ENCODE data around the gene RNF214. TPM values are rescaled to one million over a fixed set of nuclear protein-coding genes. Genes with fewer than 3 reads are reported as not detected.
"Not testable (repeated sequence)": the region's sequence is repeated elsewhere in the genome, so short reads cannot be mapped to it uniquely, and the experiment has no call there.

Gene RNF214
- 54.6 TPM for total RNA-seq
- polyA plus RNA-seq: 10 to 100 TPM; 51.0 to 69.6 (median 55.7) TPM

DNA sequence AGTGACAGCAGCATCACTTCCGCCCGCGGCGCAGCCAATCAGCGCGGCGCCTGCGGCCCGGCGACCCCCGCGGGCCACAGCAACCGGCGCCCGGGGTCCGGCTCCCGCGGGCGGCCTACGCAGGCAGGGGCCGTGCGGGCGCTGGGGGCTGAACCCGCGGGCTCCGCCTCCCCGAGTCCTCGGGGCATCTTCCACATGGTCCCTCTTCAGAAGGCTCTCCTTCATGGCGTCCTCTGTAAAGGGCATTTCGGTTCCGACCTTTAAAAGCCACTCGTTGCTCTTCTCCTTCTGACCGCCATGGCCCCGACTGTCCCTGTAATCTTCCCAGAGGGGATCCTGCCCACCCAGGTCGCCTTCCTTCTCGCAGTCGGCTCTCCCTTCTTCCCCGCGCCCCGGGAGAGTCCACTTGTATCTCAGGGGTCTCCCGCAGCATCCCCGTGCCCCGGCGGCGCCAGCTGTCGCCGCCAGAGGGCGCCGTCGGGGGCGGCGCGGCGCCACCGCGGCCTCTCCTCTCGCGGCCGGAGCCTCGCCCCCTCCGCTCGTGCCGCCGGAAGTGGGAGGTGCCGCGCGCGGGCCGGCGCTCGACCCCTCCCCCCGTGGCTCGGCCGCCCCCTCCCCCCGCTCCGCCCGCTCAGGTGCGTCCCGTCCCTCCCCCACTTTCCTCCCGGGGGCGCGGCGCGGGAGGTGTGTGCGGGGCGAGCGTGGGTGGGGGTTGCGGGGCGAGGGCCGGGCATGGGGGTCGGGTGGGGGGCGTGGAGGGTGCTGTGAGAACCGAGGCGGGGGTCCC, at the start of gene RNF214:
Gene RNF214 (plus strand): TSS at position 580 of the 787 bp plus-strand sequence. CDS start 1,602 bp downstream, outside the sequence.
- Mint-ChIP-seq H3K27me3 (no peaks in the 10 kb centered on the region), H3K36me3 (peaks cover 23% of the 10 kb centered on the region), H3K9me3 (peaks cover 0 to 1% (median 0%) of the 10 kb centered on the region in 7 donors), H3K27ac (peak within 1 kb of the TSS; percentile 95 to 100 (median 99)), H3K4me1 (peaks cover 0 to 59% (median 42%) of the 10 kb centered on the region in 4 donors), H3K4me3 (peak within 1 kb of the TSS; percentile 93 to 100 (median 98))
- ATAC-seq (ENCODE audit: low read depth in 2 of 2) (peak; percentile 76 to 81), DNase-seq (peak; percentile 74 to 84 (median 77))
- H3K36me3 ChIP-seq (ENCODE audit: control insufficient read depth, insufficient read depth, low read length): peaks cover 26% of the 10 kb centered on the region
- H3K9me3 ChIP-seq (ENCODE audit: control insufficient read depth in 2 of 2, low read length in 2 of 2): no peaks in the 10 kb centered on the region
- peak within 1 kb of the TSS; percentile 97 for H3K4me3 ChIP-seq (ENCODE audit: low read depth, low read length)
- peaks cover 40% of the 10 kb centered on the region for H3K4me1 ChIP-seq (ENCODE audit: control insufficient read depth, insufficient read depth, low read length, poor library complexity, severe bottlenecking)
- H3K27me3 ChIP-seq (ENCODE audit: control insufficient read depth, insufficient read depth, low read length): no peaks in the 10 kb centered on the region
- peak within 1 kb of the TSS; percentile 92 for H3K27ac ChIP-seq (ENCODE audit: insufficient read depth, low read length, poor library complexity, severe bottlenecking)

- H3K36me3 ChIP-seq (ENCODE audit: control insufficient read depth, insufficient read depth, low read length): peaks cover 10% of the 10 kb centered on the region
- not testable (repeated sequence) for H3K4me3 ChIP-seq (ENCODE audit: low read depth, low read length); H3K27me3 Mint-ChIP-seq; ATAC-seq (ENCODE audit: low read depth in 2 of 2); H3K9me3 Mint-ChIP-seq; H3K27ac ChIP-seq (ENCODE audit: insufficient read depth, low read length, poor library complexity, severe bottlenecking); DNase-seq; H3K27me3 ChIP-seq (ENCODE audit: control insufficient read depth, insufficient read depth, low read length); H3K27ac Mint-ChIP-seq; H3K9me3 ChIP-seq (ENCODE audit: control insufficient read depth in 2 of 2, low read length in 2 of 2)
- peak overlapping the region in 1 of 4 donors; percentile 47 for H3K4me3 Mint-ChIP-seq
- H3K4me1 ChIP-seq (ENCODE audit: control insufficient read depth, insufficient read depth, low read length, poor library complexity, severe bottlenecking): peaks cover 23% of the 10 kb centered on the region
- H3K4me1 Mint-ChIP-seq: peaks cover 9 to 34% (median 21%) of the 10 kb centered on the region in 4 donors
- H3K36me3 Mint-ChIP-seq: peaks cover 16% of the 10 kb centered on the region
Observed at GRCh38 chr11:117183178-117183577, 49.3 kb upstream of the RNF214 start.

DNA sequence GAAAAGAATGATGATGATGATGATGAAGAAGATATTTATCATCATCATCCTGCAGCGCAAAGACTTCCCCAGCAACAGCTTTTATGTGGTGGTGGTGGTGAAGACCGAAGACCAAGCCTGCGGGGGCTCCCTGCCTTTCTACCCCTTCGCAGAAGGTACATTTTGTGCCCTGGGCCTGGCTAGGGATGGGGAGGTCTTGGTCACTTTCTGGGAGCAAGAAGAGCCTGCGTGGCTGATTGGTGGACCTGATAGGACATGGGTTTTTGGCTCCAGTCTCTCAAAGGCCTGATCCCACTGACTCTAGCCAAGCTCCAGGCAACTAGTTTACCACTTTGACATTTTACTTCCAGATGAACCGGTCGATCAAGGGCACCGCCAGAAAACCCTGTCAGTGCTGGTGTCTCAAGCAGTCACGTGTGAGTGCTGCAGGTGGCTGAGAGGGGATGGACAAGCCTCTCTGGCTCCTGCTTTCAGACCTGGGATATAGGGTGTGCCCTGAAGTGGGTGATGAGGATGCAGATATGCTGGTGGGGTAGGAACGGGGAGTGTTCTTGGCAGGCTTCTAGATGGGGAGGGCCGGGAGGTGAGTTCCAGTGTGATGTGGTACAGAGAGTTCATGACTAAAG, 48.6 kb upstream of the RNF214 start:
- DNase-seq: no peak
- no peak for ATAC-seq (ENCODE audit: low read depth in 2 of 2)
- H3K36me3 Mint-ChIP-seq: peaks cover 16% of the 10 kb centered on the region
- H3K4me3 Mint-ChIP-seq: no peak overlapping the region
- no peaks in the 10 kb centered on the region for H3K9me3 ChIP-seq (ENCODE audit: control insufficient read depth in 2 of 2, low read length in 2 of 2)
- H3K27ac Mint-ChIP-seq: no peak overlapping the region
- H3K27ac ChIP-seq (ENCODE audit: insufficient read depth, low read length, poor library complexity, severe bottlenecking): no peak overlapping the region
- no peak overlapping the region for H3K4me3 ChIP-seq (ENCODE audit: low read depth, low read length)
- no peaks in the 10 kb centered on the region for H3K27me3 ChIP-seq (ENCODE audit: control insufficient read depth, insufficient read depth, low read length)
- H3K9me3 Mint-ChIP-seq: no peaks in the 10 kb centered on the region
- no peaks in the 10 kb centered on the region for H3K27me3 Mint-ChIP-seq
- peaks cover 9 to 27% (median 19%) of the 10 kb centered on the region in 4 donors for H3K4me1 Mint-ChIP-seq
- peaks cover 10% of the 10 kb centered on the region for H3K36me3 ChIP-seq (ENCODE audit: control insufficient read depth, insufficient read depth, low read length)
- H3K4me1 ChIP-seq (ENCODE audit: control insufficient read depth, insufficient read depth, low read length, poor library complexity, severe bottlenecking): peaks cover 20% of the 10 kb centered on the region

DNA sequence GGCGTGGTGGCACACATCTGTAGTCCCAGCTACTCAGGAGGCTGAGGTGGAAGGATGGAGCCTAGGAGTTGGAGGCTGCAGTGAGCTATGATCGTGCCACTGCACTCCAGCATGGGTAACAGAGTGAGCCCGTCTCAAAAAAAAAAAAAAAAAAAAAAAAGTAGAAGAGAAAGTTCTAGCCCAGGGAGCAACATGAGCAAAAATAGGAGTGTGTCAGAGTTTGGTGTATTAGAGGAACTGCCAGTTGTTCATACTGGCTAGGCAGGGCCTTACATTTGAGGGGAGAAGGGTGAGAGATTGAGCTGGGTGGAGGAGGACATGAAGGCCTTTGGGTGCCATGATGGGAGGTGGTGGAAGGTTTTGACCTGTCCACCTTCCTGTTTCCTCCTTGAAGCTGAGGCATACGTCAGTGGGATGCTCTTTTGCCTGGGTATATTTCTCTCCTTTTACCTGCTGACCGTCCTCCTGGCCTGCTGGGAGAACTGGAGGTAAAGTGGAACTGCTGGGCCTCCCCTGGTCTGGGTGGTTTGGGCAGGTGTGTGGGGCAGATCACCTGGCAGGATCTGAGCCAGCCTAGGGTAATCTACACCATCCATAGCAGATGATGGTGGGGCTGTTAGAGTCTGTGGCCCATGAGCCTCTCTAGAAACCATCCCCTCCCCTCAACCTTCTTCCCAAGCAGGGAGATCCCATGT, 46.6 kb upstream of the RNF214 start:
- DNase-seq: no peak
- Histone ChIP-seq H3K27ac (ENCODE audit: insufficient read depth, low read length, poor library complexity, severe bottlenecking) (no peak overlapping the region), H3K4me3 (ENCODE audit: low read depth, low read length) (no peak overlapping the region), H3K27me3 (ENCODE audit: control insufficient read depth, insufficient read depth, low read length) (no peaks in the 10 kb centered on the region), H3K36me3 (ENCODE audit: control insufficient read depth, insufficient read depth, low read length) (peaks cover 19% of the 10 kb centered on the region), H3K4me1 (ENCODE audit: control insufficient read depth, insufficient read depth, low read length, poor library complexity, severe bottlenecking) (peaks cover 3% of the 10 kb centered on the region), H3K9me3 (ENCODE audit: control insufficient read depth in 2 of 2, low read length in 2 of 2) (no peaks in the 10 kb centered on the region)
- no peak for ATAC-seq (ENCODE audit: low read depth in 2 of 2)
- Mint-ChIP-seq H3K4me3 (peak overlapping the region in 1 of 4 donors; percentile 32), H3K27ac (peak overlapping the region in 2 of 3 donors; percentile 81 to 85), H3K9me3 (no peaks in the 10 kb centered on the region), H3K27me3 (no peaks in the 10 kb centered on the region), H3K36me3 (peaks cover 16% of the 10 kb centered on the region), H3K4me1 (peaks cover 5 to 12% (median 11%) of the 10 kb centered on the region in 4 donors)

- peaks cover 16% of the 10 kb centered on the region for H3K36me3 Mint-ChIP-seq
- H3K9me3 Mint-ChIP-seq: no peaks in the 10 kb centered on the region
- no peak overlapping the region for H3K27ac ChIP-seq (ENCODE audit: insufficient read depth, low read length, poor library complexity, severe bottlenecking)
- H3K4me3 Mint-ChIP-seq: peak overlapping the region in 1 of 4 donors; percentile 32
- H3K4me1 Mint-ChIP-seq: peaks cover 5 to 7% (median 6%) of the 10 kb centered on the region in 4 donors
- H3K9me3 ChIP-seq (ENCODE audit: control insufficient read depth in 2 of 2, low read length in 2 of 2): no peaks in the 10 kb centered on the region
- no peaks in the 10 kb centered on the region for H3K27me3 Mint-ChIP-seq
- DNase-seq (no peak), ATAC-seq (ENCODE audit: low read depth in 2 of 2) (no peak)
- peaks cover 19% of the 10 kb centered on the region for H3K36me3 ChIP-seq (ENCODE audit: control insufficient read depth, insufficient read depth, low read length)
- no peak overlapping the region for H3K4me3 ChIP-seq (ENCODE audit: low read depth, low read length)
- H3K4me1 ChIP-seq (ENCODE audit: control insufficient read depth, insufficient read depth, low read length, poor library complexity, severe bottlenecking): no peaks in the 10 kb centered on the region
- no peaks in the 10 kb centered on the region for H3K27me3 ChIP-seq (ENCODE audit: control insufficient read depth, insufficient read depth, low read length)
- peak overlapping the region in 1 of 3 donors; percentile 81 for H3K27ac Mint-ChIP-seq
Observed at GRCh38 chr11:117186431-117186761, 46.1 kb upstream of the RNF214 start.

DNA sequence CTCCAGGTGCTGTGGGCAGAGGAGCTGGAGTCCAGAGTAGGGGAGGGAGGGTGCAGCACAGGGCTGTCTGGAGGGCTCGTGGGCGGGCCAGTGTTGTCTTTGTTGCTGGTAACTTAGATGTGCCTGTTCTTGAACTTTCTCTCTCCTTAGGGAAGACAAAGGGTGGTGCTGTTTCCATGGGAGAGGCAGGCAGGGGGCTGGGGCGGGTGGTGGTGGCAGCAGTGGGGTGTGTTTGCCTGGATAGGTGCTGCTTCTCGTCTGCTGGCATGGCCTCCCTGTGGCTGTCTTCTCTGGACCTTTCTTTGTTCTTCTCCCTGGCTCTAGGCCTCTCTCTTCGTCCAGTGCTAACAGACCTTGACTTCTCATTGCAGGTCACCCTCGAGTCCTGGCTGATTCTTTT, 45.5 kb upstream of the RNF214 start:
- peaks cover 16% of the 10 kb centered on the region for H3K36me3 Mint-ChIP-seq
- peak overlapping the region in 1 of 3 donors; percentile 12 for H3K27ac Mint-ChIP-seq
- H3K27me3 ChIP-seq (ENCODE audit: control insufficient read depth, insufficient read depth, low read length): no peaks in the 10 kb centered on the region
- no peaks in the 10 kb centered on the region for H3K9me3 ChIP-seq (ENCODE audit: control insufficient read depth in 2 of 2, low read length in 2 of 2)
- no peak overlapping the region for H3K27ac ChIP-seq (ENCODE audit: insufficient read depth, low read length, poor library complexity, severe bottlenecking)
- no peak for DNase-seq
- ATAC-seq (ENCODE audit: low read depth in 2 of 2): no peak
- no peaks in the 10 kb centered on the region for H3K9me3 Mint-ChIP-seq
- peaks cover 5 to 6% (median 5%) of the 10 kb centered on the region in 4 donors for H3K4me1 Mint-ChIP-seq
- peaks cover 19% of the 10 kb centered on the region for H3K36me3 ChIP-seq (ENCODE audit: control insufficient read depth, insufficient read depth, low read length)
- no peaks in the 10 kb centered on the region for H3K4me1 ChIP-seq (ENCODE audit: control insufficient read depth, insufficient read depth, low read length, poor library complexity, severe bottlenecking)
- H3K4me3 ChIP-seq (ENCODE audit: low read depth, low read length): no peak overlapping the region
- H3K27me3 Mint-ChIP-seq: no peaks in the 10 kb centered on the region
- peak overlapping the region in 1 of 4 donors; percentile 71 for H3K4me3 Mint-ChIP-seq

DNA sequence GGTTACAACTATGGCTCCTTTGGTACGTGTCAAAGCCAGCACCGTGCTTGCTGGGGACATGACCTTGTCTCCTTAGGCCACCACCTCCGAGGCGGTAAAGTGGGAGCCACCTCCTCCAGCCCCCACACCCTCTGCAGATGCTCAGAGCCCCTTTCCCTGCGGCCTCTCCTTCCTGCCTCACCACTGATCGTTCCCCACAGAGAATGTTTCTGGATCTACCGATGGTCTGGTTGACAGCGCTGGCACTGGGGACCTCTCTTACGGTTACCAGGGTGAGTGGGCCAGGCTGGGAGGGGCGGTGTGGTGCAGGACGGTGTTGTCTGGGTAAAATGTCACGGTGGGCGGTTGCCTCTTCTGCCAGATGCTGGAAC, 45.1 kb upstream of the RNF214 start:
- Mint-ChIP-seq H3K36me3 (peaks cover 16% of the 10 kb centered on the region), H3K27me3 (no peaks in the 10 kb centered on the region), H3K27ac (peak overlapping the region in 1 of 3 donors; percentile 12), H3K4me1 (peaks cover 5 to 6% (median 5%) of the 10 kb centered on the region in 4 donors), H3K9me3 (no peaks in the 10 kb centered on the region), H3K4me3 (peak overlapping the region in 1 of 4 donors; percentile 71)
- Histone ChIP-seq H3K4me1 (ENCODE audit: control insufficient read depth, insufficient read depth, low read length, poor library complexity, severe bottlenecking) (no peaks in the 10 kb centered on the region), H3K27ac (ENCODE audit: insufficient read depth, low read length, poor library complexity, severe bottlenecking) (no peak overlapping the region), H3K27me3 (ENCODE audit: control insufficient read depth, insufficient read depth, low read length) (no peaks in the 10 kb centered on the region), H3K36me3 (ENCODE audit: control insufficient read depth, insufficient read depth, low read length) (peaks cover 17% of the 10 kb centered on the region), H3K9me3 (ENCODE audit: control insufficient read depth in 2 of 2, low read length in 2 of 2) (no peaks in the 10 kb centered on the region), H3K4me3 (ENCODE audit: low read depth, low read length) (no peak overlapping the region)
- DNase-seq (no peak), ATAC-seq (ENCODE audit: low read depth in 2 of 2) (no peak)
